ENCODE data around the gene PFKM. TPM values are rescaled to one million over a fixed set of nuclear protein-coding genes. Genes with fewer than 3 reads are reported as not detected.
"Not testable (repeated sequence)": the region's sequence is repeated elsewhere in the genome, so short reads cannot be mapped to it uniquely, and the experiment has no call there.

The PFKM gene
- total RNA-seq, 1 donor = 64.8 TPM

GRCh38 chr12:48151103-48151771 lies 32.1 kb downstream of the PFKM start:
- Histone ChIP-seq H3K36me3 (ENCODE audit: insufficient read depth, low read length) (peaks cover 57% of the 10 kb centered on the region), H3K9me3 (ENCODE audit: low read depth, low read length) (no peaks in the 10 kb centered on the region), H3K79me2 (ENCODE audit: insufficient read depth, low read length) (peaks cover 17% of the 10 kb centered on the region), H4K20me1 (ENCODE audit: insufficient read depth, low read length) (peaks cover under 1% of the 10 kb centered on the region), H3K27me3 (ENCODE audit: insufficient read depth, low read length) (no peaks in the 10 kb centered on the region), H3K4me3 (ENCODE audit: insufficient read depth, low read length) (no peak overlapping the region), H2AFZ (ENCODE audit: low read length) (no peak overlapping the region), H3K4me2 (ENCODE audit: insufficient read depth, low read length) (no peak overlapping the region), H3K4me1 (ENCODE audit: insufficient read depth, low read length) (peaks cover under 1% of the 10 kb centered on the region), H3K27ac (ENCODE audit: low read depth, low read length) (no peak overlapping the region)
- DNase-seq (ENCODE audit: insufficient read length, low spot score, missing footprints) = no peak
- TF ChIP-seq CTCF (IDR thresholded peaks at IDR 0.05; ENCODE audit: extremely low read depth, low read depth, low read length) = no peak

GRCh38 chr12:48155786-48156185 lies 36.6 kb downstream of the PFKM start:
- H3K4me3 ChIP-seq (ENCODE audit: insufficient read depth, low read length); H3K4me2 ChIP-seq (ENCODE audit: insufficient read depth, low read length); H3K9me3 ChIP-seq (ENCODE audit: low read depth, low read length); H2AFZ ChIP-seq (ENCODE audit: low read length); DNase-seq (ENCODE audit: insufficient read length, low spot score, missing footprints); H3K27me3 ChIP-seq (ENCODE audit: insufficient read depth, low read length); H4K20me1 ChIP-seq (ENCODE audit: insufficient read depth, low read length); H3K27ac ChIP-seq (ENCODE audit: low read depth, low read length): not testable (repeated sequence)
- peaks cover 28% of the 10 kb centered on the region for H3K79me2 ChIP-seq (ENCODE audit: insufficient read depth, low read length)
- H3K36me3 ChIP-seq (ENCODE audit: insufficient read depth, low read length) = peaks cover 19% of the 10 kb centered on the region
- peaks cover 11% of the 10 kb centered on the region for H3K4me1 ChIP-seq (ENCODE audit: insufficient read depth, low read length)

- H4K20me1 ChIP-seq (ENCODE audit: insufficient read depth, low read length) = peaks cover 2% of the 10 kb centered on the region
- H3K27me3 ChIP-seq (ENCODE audit: insufficient read depth, low read length) = peaks cover 4% of the 10 kb centered on the region
- H3K36me3 ChIP-seq (ENCODE audit: insufficient read depth, low read length) = peaks cover 11% of the 10 kb centered on the region
- H2AFZ ChIP-seq (ENCODE audit: low read length) = peak overlapping the region; percentile 96
- no peak for TF ChIP-seq CTCF (IDR thresholded peaks at IDR 0.05; ENCODE audit: extremely low read depth, low read depth, low read length)
- peak overlapping the region; percentile 92 for H3K4me2 ChIP-seq (ENCODE audit: insufficient read depth, low read length)
- H3K4me3 ChIP-seq (ENCODE audit: insufficient read depth, low read length) = peak overlapping the region; percentile 94
- DNase-seq (ENCODE audit: insufficient read length, low spot score, missing footprints) = no peak
- peaks cover 11% of the 10 kb centered on the region for H3K4me1 ChIP-seq (ENCODE audit: insufficient read depth, low read length)
- H3K9me3 ChIP-seq (ENCODE audit: low read depth, low read length) = no peaks in the 10 kb centered on the region
- H3K79me2 ChIP-seq (ENCODE audit: insufficient read depth, low read length) = peaks cover 28% of the 10 kb centered on the region
- H3K27ac ChIP-seq (ENCODE audit: low read depth, low read length) = peak overlapping the region; percentile 30
Measured at GRCh38 chr12:48156652-48157017, 37.5 kb downstream of the PFKM start.

- peak within 1 kb of the TSS; percentile 96 for H2AFZ ChIP-seq (ENCODE audit: low read length)
- no peaks in the 10 kb centered on the region for H3K9me3 ChIP-seq (ENCODE audit: low read depth, low read length)
- H3K4me3 ChIP-seq (ENCODE audit: insufficient read depth, low read length) = peak within 1 kb of the TSS; percentile 94
- H3K27me3 ChIP-seq (ENCODE audit: insufficient read depth, low read length) = peaks cover 4% of the 10 kb centered on the region
- H3K27ac ChIP-seq (ENCODE audit: low read depth, low read length) = peak within 1 kb of the TSS; percentile 62
- peaks cover 11% of the 10 kb centered on the region for H3K4me1 ChIP-seq (ENCODE audit: insufficient read depth, low read length)
- H3K79me2 ChIP-seq (ENCODE audit: insufficient read depth, low read length) = peaks cover 28% of the 10 kb centered on the region
- peaks cover 2% of the 10 kb centered on the region for H4K20me1 ChIP-seq (ENCODE audit: insufficient read depth, low read length)
- peak; percentile 46 for TF ChIP-seq CTCF (IDR thresholded peaks at IDR 0.05; ENCODE audit: extremely low read depth, low read depth, low read length)
- H3K4me2 ChIP-seq (ENCODE audit: insufficient read depth, low read length) = peak within 1 kb of the TSS; percentile 92
- H3K36me3 ChIP-seq (ENCODE audit: insufficient read depth, low read length) = peaks cover 8% of the 10 kb centered on the region
- DNase-seq (ENCODE audit: insufficient read length, low spot score, missing footprints) = peak; percentile 96
Measured at GRCh38 chr12:48157018-48157888, 38.1 kb downstream of the PFKM start, which contains the start of gene ASB8. TSS of gene ASB8 (minus strand) at chr12:48157515. CDS start at chr12:48153496, 4,019 bp downstream.
